H1 (cell line): ENCODE results near the gene PSME3. TPM values are rescaled to one million over a fixed set of nuclear protein-coding genes. Genes with fewer than 3 reads are reported as not detected.

Experiments
- CTCF ChIA-PET: fragments of 300-600 bp; sonication (Branson Sonifier 250); formaldehyde crosslinking; loops from one replicate; lab custom pipeline; 2021; ENCODE audit not compliant: partially characterized antibody; lab: Charles Lee
- POLR2A ChIA-PET: fragments of 300-600 bp; sonication (Branson Sonifier 250); formaldehyde crosslinking; loops from one replicate; lab custom pipeline; 2021; ENCODE audit warnings: inconsistent platforms; ENCODE audit not compliant: partially characterized antibody; lab: Charles Lee
- DNase-seq, 2 experiments: peaks; one replicate each; pipeline versions ENCODE4 v3.0.0 to v3.0.0-alpha.2; 2010 to 2022; ENCODE audit warnings: low spot score in 2 of 2, low read depth in 1 of 2, mixed read lengths in 1 of 2
- FAIRE-seq: peaks from 2 replicates; lab custom pipeline; 2011; peaks lifted over from hg19 to GRCh38; lab: Jason Lieb, UNC
- H2AFZ ChIP-seq: 2 replicates; pipeline ENCODE4 v1.8.1; 2012; ENCODE audit warnings: low read length, inconsistent platforms
- H2AK5ac ChIP-seq: 2 replicates; pipeline ENCODE4 v1.6.1; 2013; ENCODE audit warnings: low read depth, low read length
- H2BK120ac ChIP-seq: replicated peaks from 2 replicates; pipeline ENCODE3; 2013; ENCODE audit warnings: low read depth, low read length, inconsistent platforms
- H2BK12ac ChIP-seq: 2 replicates; pipeline ENCODE4 v1.6.1; 2013; ENCODE audit warnings: low read depth, low read length
- H2BK15ac ChIP-seq: 2 replicates; pipeline ENCODE4 v1.6.1; 2013; ENCODE audit warnings: low read length
- H2BK20ac ChIP-seq: 2 replicates; pipeline ENCODE4 v1.6.1; 2013; ENCODE audit warnings: low read length
- H2BK5ac ChIP-seq: 2 replicates; pipeline ENCODE4 v1.6.1; 2013; ENCODE audit warnings: low read depth, low read length
- H3K14ac ChIP-seq: 2 replicates; pipeline ENCODE4 v1.6.1; 2013; ENCODE audit warnings: inconsistent platforms; ENCODE audit not compliant: insufficient read length
- H3K18ac ChIP-seq: 2 replicates; pipeline ENCODE4 v1.6.1; 2013; ENCODE audit warnings: low read length; ENCODE audit errors: extremely low read depth
- H3K23ac ChIP-seq: 2 replicates; pipeline ENCODE4 v1.6.1; 2013; ENCODE audit warnings: inconsistent platforms; ENCODE audit not compliant: insufficient read length
- H3K23me2 ChIP-seq: 2 replicates; pipeline ENCODE4 v1.6.1; 2013; ENCODE audit warnings: low read depth, low read length
- H3K27ac ChIP-seq: 2 replicates; pipeline ENCODE4 v1.6.1; 2011; ENCODE audit warnings: low read depth, low read length, inconsistent platforms
- H3K27me3 ChIP-seq, 4 experiments: replicated peaks in 1 of 4; 1 replicate in 1 of 4; 2 replicates in 3 of 4; pipeline versions ENCODE4 v1.6.1 to v1.8.1; 2011 to 2013; ENCODE audit warnings: low read length in 3 of 4, mild to moderate bottlenecking in 3 of 4, inconsistent platforms in 2 of 4, mixed read lengths in 2 of 4, moderate library complexity in 1 of 4; ENCODE audit not compliant: control insufficient read depth in 3 of 4, insufficient read depth in 3 of 4; ENCODE audit errors: extremely low read depth in 1 of 4
- H3K36me3 ChIP-seq, 4 experiments: 2 replicates each; pipeline versions ENCODE4 v1.6.1 to v1.8.1; 2011 to 2013; ENCODE audit warnings: mild to moderate bottlenecking in 4 of 4, low read length in 3 of 4, moderate library complexity in 2 of 4, control low read depth in 1 of 4, inconsistent platforms in 1 of 4; ENCODE audit not compliant: insufficient read depth in 4 of 4, control insufficient read depth in 2 of 4
- H3K4ac ChIP-seq: replicated peaks from 2 replicates; pipeline ENCODE3; 2013; ENCODE audit warnings: low read length, low read depth, mixed read lengths, inconsistent platforms; ENCODE audit not compliant: insufficient read length
- H3K4me1 ChIP-seq, 4 experiments: replicated peaks in 1 of 4; 1 replicate in 1 of 4; 2 replicates in 3 of 4; pipeline versions ENCODE4 v1.6.1 to v1.8.1; 2011 to 2013; ENCODE audit warnings: low read length in 3 of 4, inconsistent platforms in 2 of 4, mixed read lengths in 1 of 4; ENCODE audit not compliant: insufficient read depth in 4 of 4, control insufficient read depth in 3 of 4
- H3K4me2 ChIP-seq, 2 experiments: 2 replicates each; pipeline versions ENCODE4 v1.6.1 to v1.8.1; 2011 to 2013; ENCODE audit warnings: low read depth in 2 of 2, low read length in 2 of 2, control low read depth in 1 of 2, inconsistent platforms in 1 of 2, mild to moderate bottlenecking in 1 of 2; ENCODE audit not compliant: insufficient read depth in 1 of 2
- H3K4me3 ChIP-seq, 4 experiments: fragments of 200-600, 300-600 bp in 1 of 4; sonication (generic), shearing (Covaris generic), sonication (Bioruptor Twin) in 1 of 4; 2 replicates each; pipeline versions ENCODE4 v1.5.1 to v1.8.1; 2011 to 2016; ENCODE audit warnings: low read length in 4 of 4, low read depth in 3 of 4, control low read depth in 2 of 4, inconsistent platforms in 2 of 4, mild to moderate bottlenecking in 2 of 4, mixed read lengths in 1 of 4, moderate library complexity in 1 of 4; ENCODE audit not compliant: insufficient read depth in 2 of 4; ENCODE audit errors: extremely low read depth in 1 of 4
- H3K56ac ChIP-seq: replicated peaks from 2 replicates; pipeline ENCODE3; 2013; ENCODE audit warnings: low read depth, mild to moderate bottlenecking, mixed read lengths, low read length, inconsistent platforms; ENCODE audit not compliant: insufficient read length
- H3K79me1 ChIP-seq: 2 replicates; pipeline ENCODE4 v1.6.1; 2013; ENCODE audit warnings: low read depth, low read length, control low read depth
- H3K79me2 ChIP-seq, 2 experiments: 2 replicates each; pipeline versions ENCODE4 v1.6.1 to v1.8.1; 2012 to 2013; ENCODE audit warnings: low read length in 2 of 2, mild to moderate bottlenecking in 2 of 2, inconsistent platforms in 1 of 2; ENCODE audit not compliant: insufficient read depth in 2 of 2, control insufficient read depth in 1 of 2
- H3K9ac ChIP-seq, 4 experiments: replicated peaks in 1 of 4; 1 replicate in 1 of 4; 2 replicates in 3 of 4; pipeline versions ENCODE4 v1.6.1 to v1.8.1; 2011 to 2013; ENCODE audit warnings: low read depth in 3 of 4, low read length in 3 of 4, control low read depth in 2 of 4, mild to moderate bottlenecking in 2 of 4, moderate library complexity in 2 of 4, inconsistent platforms in 1 of 4; ENCODE audit errors: extremely low read depth in 1 of 4
- H3K9me3 ChIP-seq, 2 experiments: 2 replicates each; pipeline versions ENCODE4 v1.6.1 to v1.8.1; 2012 to 2013; ENCODE audit warnings: mild to moderate bottlenecking in 2 of 2, moderate library complexity in 2 of 2, control low read depth in 1 of 2, inconsistent platforms in 1 of 2, low read depth in 1 of 2, low read length in 1 of 2, mixed read lengths in 1 of 2; ENCODE audit not compliant: insufficient read depth in 2 of 2
- H4K20me1 ChIP-seq, 2 experiments: replicated peaks in 1 of 2; 2 replicates each; pipeline versions ENCODE3 to v1.8.1; 2011 to 2013; ENCODE audit warnings: inconsistent platforms in 2 of 2, low read length in 2 of 2, mild to moderate bottlenecking in 1 of 2; ENCODE audit not compliant: insufficient read depth in 2 of 2, control insufficient read depth in 1 of 2
- H4K5ac ChIP-seq: 2 replicates; pipeline ENCODE4 v1.6.1; 2013; ENCODE audit warnings: low read length, low read depth, mixed read lengths, inconsistent platforms; ENCODE audit not compliant: insufficient read length
- H4K8ac ChIP-seq: 2 replicates; pipeline ENCODE4 v1.8.0; 2013; ENCODE audit warnings: mild to moderate bottlenecking, moderate library complexity, low read length, inconsistent platforms; ENCODE audit not compliant: insufficient read depth; ENCODE audit errors: extremely low read depth
- H4K91ac ChIP-seq: replicated peaks from 2 replicates; pipeline ENCODE3; 2013; ENCODE audit warnings: low read length, mixed read lengths, inconsistent platforms; ENCODE audit not compliant: insufficient read length
- HDAC2 ChIP-seq, 2 experiments: fragments of 300-600 bp in 1 of 2; sonication (generic) in 1 of 2; IDR thresholded peaks; 2 replicates each; pipeline ENCODE4 v1.6.1; 2011 to 2012; ENCODE audit warnings: low read depth in 2 of 2, low read length in 2 of 2, mild to moderate bottlenecking in 2 of 2, moderate library complexity in 2 of 2, borderline replicate concordance in 1 of 2, inconsistent platforms in 1 of 2
- KDM4A ChIP-seq: IDR thresholded peaks from one replicate; pipeline ENCODE4 v1.7.1; 2012; ENCODE audit warnings: low read depth, mild to moderate bottlenecking, moderate library complexity, low read length, inconsistent platforms; ENCODE audit not compliant: severe bottlenecking
- NANOG ChIP-seq: IDR thresholded peaks from 2 replicates; pipeline ENCODE4 v1.6.1; 2011; ENCODE audit warnings: low read length, low read depth, mild to moderate bottlenecking, inconsistent platforms; ENCODE audit not compliant: insufficient read depth, poor library complexity, severe bottlenecking
- POU5F1 ChIP-seq: IDR thresholded peaks from 2 replicates; pipeline ENCODE4 v1.6.1; 2011; ENCODE audit warnings: low read depth, mild to moderate bottlenecking, low read length, moderate library complexity
- SP2 ChIP-seq: IDR thresholded peaks from 2 replicates; pipeline ENCODE4 v1.6.1; 2012; ENCODE audit warnings: mild to moderate bottlenecking, low read length, inconsistent platforms
- SP4 ChIP-seq: IDR thresholded peaks from 2 replicates; pipeline ENCODE4 v1.6.1; 2012; ENCODE audit warnings: low read length, inconsistent platforms
- TAF1 ChIP-seq: IDR thresholded peaks from 2 replicates; pipeline ENCODE4 v1.6.1; 2011; ENCODE audit warnings: mild to moderate bottlenecking, low read depth, low read length
- TCF12 ChIP-seq: IDR thresholded peaks from 2 replicates; pipeline ENCODE4 v1.6.1; 2011; ENCODE audit warnings: low read depth, mild to moderate bottlenecking, low read length
- WGBS, 2 experiments: shearing (Covaris generic) in 1 of 2; methylation state at CpG; one replicate each; pipeline versions ENCODE4 v1.1.6 to v1.1.7; 2013 to 2015; ENCODE audit warnings: low lambda C conversion rate in 2 of 2, mixed read lengths in 2 of 2, inconsistent platforms in 1 of 2, low coverage in 1 of 2, missing lambda C conversion rate in 1 of 2; ENCODE audit not compliant: insufficient replicate concordance in 2 of 2, insufficient coverage in 1 of 2, insufficient read length in 1 of 2; ENCODE audit errors: extremely low coverage in 1 of 2, missing lambda C conversion rate in 1 of 2; 5-methylcytosine and 5-hydroxymethylcytosine counted together
- polyA plus RNA-seq, 7 experiments: library from polyadenylated mRNA; depleted of rRNA in 3 of 7; stranded (reverse) in 5 of 7; unstranded in 2 of 7; fragments of >200 nt in 5 of 7; fragments of 200-250 nt in 2 of 7; gene quantifications; 1 replicate in 5 of 7; 2 replicates in 1 of 7; 4 replicates in 1 of 7; pipeline versions ENCODE4 v1.2.1 to v1.2.3, GENCODE V29; 2011 to 2013; ENCODE audit warnings: missing spikeins in 2 of 7, mixed read lengths in 2 of 7
- total RNA-seq: library from RNA; stranded (reverse); fragmentation: NEBNext Ultra II Directional; extraction: Animal tissue kit (Norgen Biotek cat#: 25700); gene quantifications from 2 replicates; pipeline ENCODE4 v1.2.1, GENCODE V29; 2021

PSME3 gene
- total and polyA plus RNA-seq, 2 of the 8 experiments (the other 6 are each of a cell fraction or from before 2014, with no cell fraction given), result 149 to 224 TPM

DNA sequence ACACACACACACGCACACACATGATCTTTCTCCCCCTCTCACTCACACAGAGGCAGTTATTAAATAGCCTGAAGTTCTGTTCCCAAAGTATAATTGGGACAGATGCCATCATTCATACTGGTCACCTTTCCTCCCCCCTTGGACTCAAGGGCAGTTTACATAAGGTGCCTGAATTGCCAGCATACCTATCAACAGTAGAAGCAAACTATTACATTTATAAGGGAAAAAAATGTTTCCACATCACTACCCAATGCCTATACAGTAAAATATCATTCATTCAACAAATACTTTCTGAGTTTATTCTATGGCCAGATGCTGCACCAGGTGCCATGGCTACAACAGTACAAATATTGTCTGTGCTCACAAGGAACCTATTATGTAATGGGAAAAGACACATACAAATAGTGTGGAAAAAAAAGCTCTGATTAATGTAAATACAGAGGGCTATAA is 28.3 kb upstream of the PSME3 start:
- Histone ChIP-seq H3K18ac (no peak overlapping the region), H3K56ac (no peak overlapping the region), H3K36me3 (no peaks in the 10 kb centered on the region; a peak in 2 of 8 replicates), H3K4me2 (no peak overlapping the region), H2AFZ (no peak overlapping the region), H4K5ac (no peak overlapping the region), H3K23me2 (no peaks in the 10 kb centered on the region), H3K14ac (no peak overlapping the region), H3K27ac (no peak overlapping the region), H3K4me3 (no peak overlapping the region), H2BK12ac (no peak overlapping the region), H2BK15ac (no peak overlapping the region), H3K4me1 (no peaks in the 10 kb centered on the region), H3K23ac (no peak overlapping the region), H3K79me2 (no peaks in the 10 kb centered on the region), H4K91ac (no peak overlapping the region), H3K9me3 (no peaks in the 10 kb centered on the region), H4K20me1 (no peaks in the 10 kb centered on the region), H2BK5ac (no peak overlapping the region), H3K9ac (no peak overlapping the region), H4K8ac (no peak overlapping the region), H3K27me3 (peaks cover 0 to 7% (median 3%) of the 10 kb centered on the region in 4 experiments; a peak in 3 of 7 replicates), H3K79me1 (no peaks in the 10 kb centered on the region), H2BK20ac (no peak overlapping the region), H3K4ac (no peak overlapping the region), H2BK120ac (no peak overlapping the region), H2AK5ac (no peak overlapping the region)
- FAIRE-seq (no peak), DNase-seq (no peak)
- TF ChIP-seq TCF12, result no peak
- TF ChIP-seq KDM4A, result no peak
- TF ChIP-seq TAF1, result no peak
- no peak for TF ChIP-seq HDAC2 (IDR thresholded peaks at IDR 0.05; ENCODE audit: borderline replicate concordance in 1 of 2, low read depth in 2 of 2, low read length in 2 of 2)
- TF ChIP-seq SP2, result no peak
- TF ChIP-seq POU5F1, result no peak
- TF ChIP-seq NANOG, result no peak
- no peak for TF ChIP-seq SP4
- 90% methylated on average over 1 of the region's 1 CpG; no CpG with 5 or more reads in 1 of the 2 experiments for WGBS, 2 experiments
- POLR2A ChIA-PET, result interaction anchor here (1.0 to 1.8 kb wide), 3 partner anchors 8 to 29 kb away, joined by 3 to 4 read pairs (median 3); no protein-coding TSS in a partner anchor
- CTCF ChIA-PET, result interaction anchor here (0.6 to 1.8 kb wide), 5 partner anchors 14 to 80 kb away, joined by 3 to 13 read pairs (median 4); partner anchors contain the start of gene BECN1
